CD4-positive, alpha-beta T cell treated with Interleukin-6 for 4 hours (primary cell): ENCODE measurements around the gene ZNF48.

Experiments
- DNase-seq: peaks from one replicate; pipeline ENCODE4 v3.0.0-alpha.2; 2020; ENCODE audit warnings: mixed read lengths

Gene ZNF48

GRCh38 chr16:30407804-30408534 is 12.7 kb downstream of the ZNF48 start:
- no peak for DNase-seq

- DNase-seq = peak; percentile 96
Measured at GRCh38 chr16:30409125-30410060, 14.2 kb downstream of the ZNF48 start.

DNA sequence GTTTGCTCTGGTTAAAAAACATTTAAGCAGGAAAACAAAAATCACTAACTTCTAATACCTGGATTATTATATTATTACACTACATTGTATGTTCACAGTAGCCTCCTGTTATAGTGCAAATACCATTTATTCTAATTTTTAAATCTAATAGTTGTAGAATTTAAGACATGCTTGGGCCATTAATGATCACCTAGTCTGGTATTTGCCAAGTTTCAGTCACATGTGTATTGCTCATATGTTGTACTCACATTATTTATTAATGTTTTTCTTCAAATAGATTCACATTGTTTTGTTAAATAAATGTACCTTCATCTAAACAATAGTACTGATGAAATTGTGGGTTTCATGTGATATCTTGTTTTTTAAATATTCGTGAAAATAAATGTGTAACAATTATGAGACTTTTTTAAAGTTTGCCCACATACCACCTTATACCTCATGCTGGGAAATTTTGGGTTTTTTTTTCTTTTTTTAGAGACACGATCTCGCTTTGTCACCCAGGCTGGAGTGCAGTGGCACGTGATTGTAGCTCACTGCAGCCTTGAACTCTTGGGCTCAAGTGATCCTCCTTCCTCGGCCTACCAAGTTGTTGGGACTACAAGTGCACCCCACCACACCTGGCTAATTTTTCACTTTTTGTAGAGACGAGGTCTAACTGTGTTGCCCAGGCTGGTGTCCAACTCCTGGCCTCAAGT is 18.0 kb downstream of the ZNF48 start:
- no peak for DNase-seq

- no peak for DNase-seq
Measured at GRCh38 chr16:30414159-30414558, 18.9 kb downstream of the ZNF48 start.

DNA sequence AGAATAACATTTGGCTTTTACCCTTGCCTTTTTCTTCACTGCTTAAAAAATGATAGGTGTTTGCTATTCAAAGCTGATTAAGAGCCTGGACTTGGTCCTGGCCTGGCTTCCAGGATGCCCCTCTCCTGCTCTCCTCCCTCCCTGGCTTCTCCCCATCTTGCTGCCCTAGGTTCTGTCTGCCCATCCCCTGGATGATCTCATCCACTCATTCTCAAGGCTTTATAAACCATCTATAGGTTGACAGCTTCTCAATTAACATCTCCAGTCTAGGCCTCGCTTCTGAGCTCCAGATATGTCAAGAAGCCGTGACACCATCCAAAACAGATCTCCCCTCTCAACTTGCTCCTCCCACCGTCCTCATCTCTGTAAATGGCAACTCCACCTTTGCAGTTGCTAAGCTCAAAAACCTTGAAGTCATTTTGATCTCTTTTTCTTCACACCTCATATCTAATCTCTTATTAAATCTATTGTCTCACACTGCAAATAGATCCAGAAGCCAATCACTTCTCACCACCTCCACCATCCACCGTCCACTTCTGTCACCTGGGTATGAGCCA is 20.9 kb downstream of the ZNF48 start:
- no peak for DNase-seq

DNA sequence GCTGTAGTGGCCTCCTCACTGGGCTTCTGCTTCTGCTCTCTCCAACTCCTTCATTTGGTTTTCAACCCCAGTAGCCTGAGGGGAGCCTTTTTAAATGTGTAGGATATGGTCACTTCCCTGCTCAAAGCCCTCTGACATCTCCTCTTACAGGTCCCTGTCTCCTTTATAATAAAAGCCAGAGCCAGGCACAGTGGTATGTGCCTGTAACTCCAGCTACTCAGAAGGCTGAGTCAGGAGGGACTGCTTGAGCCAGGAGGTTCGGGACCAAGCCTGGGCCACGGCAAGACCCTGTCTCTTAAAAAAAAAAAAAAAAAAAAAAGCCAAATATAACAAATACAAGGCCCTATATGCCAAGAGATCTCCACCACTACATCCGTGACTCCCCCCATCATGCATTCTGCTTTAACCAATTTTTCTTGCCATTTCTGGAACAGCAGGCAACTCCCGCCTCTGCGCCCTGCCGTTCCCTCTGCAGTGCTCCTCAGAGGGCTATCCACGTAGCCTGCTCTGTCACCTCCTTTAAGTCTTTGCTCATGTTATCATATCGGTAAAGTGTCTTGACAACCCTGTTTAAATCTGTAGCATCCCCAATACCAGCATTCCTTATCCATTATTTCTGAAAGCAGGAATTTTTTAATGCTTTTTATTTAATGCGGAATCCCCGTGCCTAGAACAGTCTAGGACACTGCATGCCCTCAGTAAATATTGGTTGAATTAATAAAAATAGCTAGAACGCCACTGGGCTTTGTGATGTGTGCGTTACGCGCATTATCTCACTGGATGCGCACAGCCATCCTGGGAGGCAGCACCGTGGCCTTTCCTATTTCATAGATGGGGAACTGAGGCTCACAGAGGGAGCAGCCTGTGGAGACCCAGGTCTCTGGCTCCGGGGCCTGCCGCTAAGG is 21.7 kb downstream of the ZNF48 start:
- no peak for DNase-seq

DNA sequence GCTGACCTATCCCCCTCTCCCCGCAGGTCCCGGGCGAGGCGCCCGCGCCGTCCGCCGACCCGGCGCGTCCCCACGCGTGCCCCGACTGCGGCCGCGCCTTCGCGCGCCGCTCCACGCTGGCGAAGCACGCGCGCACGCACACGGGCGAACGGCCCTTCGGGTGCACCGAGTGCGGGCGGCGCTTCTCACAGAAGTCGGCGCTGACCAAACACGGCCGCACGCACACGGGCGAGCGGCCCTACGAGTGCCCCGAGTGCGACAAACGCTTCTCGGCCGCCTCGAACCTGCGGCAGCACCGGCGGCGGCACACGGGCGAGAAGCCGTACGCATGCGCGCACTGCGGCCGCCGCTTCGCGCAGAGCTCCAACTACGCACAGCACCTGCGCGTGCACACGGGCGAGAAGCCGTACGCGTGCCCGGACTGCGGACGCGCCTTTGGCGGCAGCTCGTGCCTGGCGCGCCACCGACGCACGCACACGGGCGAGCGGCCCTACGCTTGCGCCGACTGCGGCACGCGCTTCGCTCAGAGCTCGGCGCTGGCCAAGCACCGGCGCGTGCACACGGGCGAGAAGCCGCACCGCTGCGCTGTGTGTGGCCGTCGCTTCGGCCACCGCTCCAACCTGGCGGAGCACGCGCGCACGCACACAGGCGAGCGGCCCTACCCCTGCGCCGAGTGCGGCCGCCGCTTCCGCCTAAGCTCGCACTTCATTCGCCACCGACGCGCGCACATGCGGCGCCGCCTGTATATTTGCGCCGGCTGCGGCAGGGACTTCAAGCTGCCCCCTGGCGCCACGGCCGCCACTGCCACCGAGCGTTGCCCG is 22.5 kb downstream of the ZNF48 start:
- peak; percentile 93 for DNase-seq

- DNase-seq = no peak
Measured at GRCh38 chr16:30418350-30419181, 23.3 kb downstream of the ZNF48 start.

DNA sequence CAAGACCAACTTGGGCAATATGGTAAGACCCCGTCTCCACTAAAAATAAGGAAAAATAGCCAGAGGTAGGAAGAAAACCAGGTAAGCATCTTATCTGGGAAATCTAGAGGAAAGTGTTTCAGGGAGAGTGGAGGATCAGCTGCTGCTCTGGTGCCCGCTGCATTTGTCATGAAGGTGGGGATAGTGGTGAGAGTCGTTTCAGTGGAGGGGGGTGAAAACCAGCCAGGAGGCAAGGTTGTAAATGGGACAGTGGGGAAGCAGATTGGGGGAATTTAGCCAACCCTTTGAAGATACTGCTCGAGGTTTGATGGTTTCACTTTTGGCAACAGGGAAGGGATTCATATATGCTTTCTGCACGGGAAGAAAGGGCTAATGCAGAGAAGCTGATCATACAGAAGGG is 25.8 kb downstream of the ZNF48 start:
- no peak for DNase-seq

GRCh38 chr16:30428055-30428454 is 32.8 kb downstream of the ZNF48 start:
- no peak for DNase-seq

- no peak for DNase-seq
Measured at GRCh38 chr16:30429418-30429677, 34.1 kb downstream of the ZNF48 start.

DNA sequence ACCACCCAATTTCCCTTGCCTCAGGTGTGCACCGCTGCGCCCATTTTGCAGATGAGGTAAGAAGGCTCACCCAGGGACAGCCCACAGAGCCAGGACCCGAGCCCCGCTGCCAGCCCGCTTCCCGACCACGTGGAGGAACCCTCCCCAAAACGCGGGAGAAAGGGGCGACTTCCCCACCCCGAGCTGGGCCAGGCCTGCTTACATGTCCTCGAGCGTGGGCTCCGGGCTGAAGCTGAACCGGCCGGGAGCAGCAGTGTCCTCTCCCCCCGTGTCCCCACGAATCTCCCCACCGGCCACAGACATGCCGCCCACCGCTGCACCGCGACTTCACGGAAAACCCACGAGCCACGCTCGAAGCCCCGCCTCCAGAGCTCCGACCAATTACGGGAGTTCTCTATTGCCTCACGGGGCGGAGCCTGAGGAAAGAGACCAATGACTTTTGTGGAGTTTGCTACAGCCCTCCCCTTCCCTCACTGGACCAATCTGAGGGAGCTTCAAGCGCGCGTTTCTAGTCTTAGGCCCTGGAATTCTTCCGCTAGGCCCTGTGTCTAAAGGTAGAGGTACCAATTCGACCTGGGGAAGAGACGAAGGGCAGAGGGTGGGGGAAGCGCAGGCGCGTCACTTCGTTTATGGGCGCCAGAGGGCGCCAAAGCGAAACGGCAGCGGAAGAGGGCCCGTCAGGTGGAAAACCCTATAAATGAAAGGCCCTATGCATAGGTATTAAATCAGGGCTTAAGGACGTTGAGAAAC is 34.6 kb downstream of the ZNF48 start, which contains the start of gene DCTPP1:
Gene DCTPP1 (minus strand): TSS at position 353 of the 750 bp plus-strand sequence. CDS start 50 bp downstream, at position 303.
- DNase-seq = peak; percentile 98

DNA sequence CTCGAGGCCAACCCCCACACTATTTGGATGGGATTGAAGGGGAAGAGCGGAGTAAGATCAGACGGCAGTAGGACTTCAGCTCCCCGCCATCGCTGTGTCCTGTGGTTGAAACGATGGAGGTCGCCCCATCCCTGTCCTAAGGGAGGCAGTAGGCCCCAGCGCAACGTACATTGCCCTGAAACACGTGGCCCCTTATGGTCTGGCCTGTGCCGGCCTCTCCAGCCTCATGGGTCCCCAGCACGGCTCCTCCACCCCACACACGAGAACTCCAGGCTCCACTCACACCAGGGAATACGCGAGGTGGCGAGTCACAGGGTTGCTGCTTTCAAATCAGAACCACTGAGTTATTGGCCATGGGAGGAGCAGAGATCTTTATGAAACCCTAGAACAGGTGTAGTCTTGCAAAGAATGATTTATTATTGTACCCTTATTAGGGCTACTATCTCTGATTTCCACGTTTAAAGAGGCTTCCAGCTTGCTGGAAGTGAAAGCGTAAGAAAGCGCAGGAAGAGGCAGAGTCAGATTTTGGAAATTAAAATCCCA is 35.3 kb downstream of the ZNF48 start:
- no peak for DNase-seq

DNA sequence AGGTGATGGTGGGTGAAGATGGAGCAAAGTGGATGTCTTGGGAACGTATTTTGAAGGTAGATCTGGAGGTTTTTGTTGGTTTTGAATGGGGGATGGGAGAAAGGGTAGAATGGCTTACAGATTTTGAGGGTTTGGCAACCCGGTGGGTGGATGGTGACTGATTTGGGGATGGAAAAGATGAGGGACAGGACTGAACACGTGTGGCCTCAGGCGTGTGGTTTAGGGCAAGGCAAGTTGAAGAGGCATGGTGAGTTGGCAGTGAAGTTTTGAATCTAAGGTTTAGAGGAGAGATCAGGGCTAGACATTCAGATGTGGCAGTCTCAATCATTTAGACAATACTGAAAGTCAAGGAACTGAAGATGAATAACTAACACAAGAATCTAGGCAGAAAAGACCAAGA is 39.6 kb downstream of the ZNF48 start:
- no peak for DNase-seq

DNA sequence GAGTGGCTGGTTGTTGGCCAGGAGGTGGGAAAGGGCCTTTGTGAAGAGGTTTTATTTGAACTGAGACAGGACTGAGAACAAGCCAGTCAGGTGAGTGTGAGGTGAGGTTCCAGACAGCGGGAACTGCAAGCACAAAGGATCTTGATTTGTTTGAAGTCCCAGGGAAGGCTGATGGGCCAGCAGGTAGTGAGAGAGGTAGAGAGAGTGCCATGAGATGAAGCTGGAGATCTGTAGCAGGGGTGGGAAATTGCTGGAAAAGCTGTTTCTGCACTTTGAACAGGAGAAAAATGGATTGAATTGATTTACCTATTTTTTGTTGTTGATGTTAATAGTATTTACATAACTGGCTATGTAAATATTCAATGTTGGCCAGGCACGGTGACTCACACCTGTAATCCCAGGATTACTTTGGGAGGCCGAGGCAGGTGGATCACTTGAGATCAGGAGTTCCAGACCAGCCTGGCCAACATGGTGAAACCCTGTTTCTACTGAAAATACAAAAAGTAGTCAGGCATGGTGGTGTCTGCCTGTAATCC is 42.4 kb downstream of the ZNF48 start:
- DNase-seq = no peak

GRCh38 chr16:30438835-30439234 is 43.6 kb downstream of the ZNF48 start:
- DNase-seq = no peak

GRCh38 chr16:30439720-30440348 is 44.6 kb downstream of the ZNF48 start:
- DNase-seq = no peak

DNA sequence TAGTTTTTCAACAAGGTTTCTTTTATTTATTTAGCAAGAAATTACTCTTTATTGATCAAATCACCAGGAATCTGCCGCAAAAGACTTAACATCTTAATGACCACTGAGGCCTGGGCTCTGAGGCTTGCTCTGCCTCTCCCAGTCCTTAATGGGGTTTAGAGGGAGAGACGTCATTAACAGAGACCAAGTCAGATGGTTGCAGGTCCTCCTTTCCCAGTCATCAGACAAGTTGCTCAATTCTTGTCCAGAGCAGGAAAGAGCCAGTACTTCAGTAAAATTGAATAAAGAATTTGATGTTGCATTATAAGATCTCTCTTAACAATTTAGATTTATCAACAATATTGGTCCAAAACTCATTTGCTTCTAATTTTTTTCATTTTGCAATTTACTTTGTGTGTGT is 48.4 kb downstream of the ZNF48 start:
- no peak for DNase-seq
